ENCODE data around the gene FAS. TPM values are rescaled to one million over a fixed set of nuclear protein-coding genes. Genes with fewer than 3 reads are reported as not detected.

The FAS gene
- total RNA-seq, 4 donors from 2014 or later, result 15.0 to 27.5 (median 19.6) TPM

GRCh38 chr10:88962336-88962735 lies 28.3 kb upstream of the FAS start:
- no peaks in the 10 kb centered on the region for H3K9me3 ChIP-seq
- TF ChIP-seq POLR2A (IDR thresholded peaks at IDR 0.05) (no peak), EP300 (IDR thresholded peaks at IDR 0.05) (no peak), POLR2AphosphoS5 (IDR thresholded peaks at IDR 0.05) (no peak)
- TF ChIP-seq, protein P1, sequence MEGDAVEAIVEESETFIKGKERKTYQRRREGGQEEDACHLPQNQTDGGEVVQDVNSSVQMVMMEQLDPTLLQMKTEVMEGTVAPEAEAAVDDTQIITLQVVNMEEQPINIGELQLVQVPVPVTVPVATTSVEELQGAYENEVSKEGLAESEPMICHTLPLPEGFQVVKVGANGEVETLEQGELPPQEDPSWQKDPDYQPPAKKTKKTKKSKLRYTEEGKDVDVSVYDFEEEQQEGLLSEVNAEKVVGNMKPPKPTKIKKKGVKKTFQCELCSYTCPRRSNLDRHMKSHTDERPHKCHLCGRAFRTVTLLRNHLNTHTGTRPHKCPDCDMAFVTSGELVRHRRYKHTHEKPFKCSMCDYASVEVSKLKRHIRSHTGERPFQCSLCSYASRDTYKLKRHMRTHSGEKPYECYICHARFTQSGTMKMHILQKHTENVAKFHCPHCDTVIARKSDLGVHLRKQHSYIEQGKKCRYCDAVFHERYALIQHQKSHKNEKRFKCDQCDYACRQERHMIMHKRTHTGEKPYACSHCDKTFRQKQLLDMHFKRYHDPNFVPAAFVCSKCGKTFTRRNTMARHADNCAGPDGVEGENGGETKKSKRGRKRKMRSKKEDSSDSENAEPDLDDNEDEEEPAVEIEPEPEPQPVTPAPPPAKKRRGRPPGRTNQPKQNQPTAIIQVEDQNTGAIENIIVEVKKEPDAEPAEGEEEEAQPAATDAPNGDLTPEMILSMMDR (IDR thresholded peaks at IDR 0.05), result no peak
- H3K4me3 ChIP-seq, result no peak overlapping the region
- H3K27me3 ChIP-seq, result no peaks in the 10 kb centered on the region
- 40 to 60% methylated on average over 2 of the region's 2 CpGs for WGBS, 2 donors (ENCODE audit: low coverage in 1 of 2)
- no peak for ATAC-seq
- H3K4me1 ChIP-seq, result peaks cover 0 to 29% (median 5%) of the 10 kb centered on the region in 3 donors
- H3K27ac ChIP-seq, result no peak overlapping the region
- no peaks in the 10 kb centered on the region for H3K36me3 ChIP-seq

GRCh38 chr10:88963318-88963717 lies 27.3 kb upstream of the FAS start:
- Histone ChIP-seq H3K27ac (no peak overlapping the region), H3K9me3 (no peaks in the 10 kb centered on the region), H3K4me3 (no peak overlapping the region), H3K27me3 (no peaks in the 10 kb centered on the region), H3K36me3 (no peaks in the 10 kb centered on the region), H3K4me1 (peaks cover 0 to 39% (median 5%) of the 10 kb centered on the region in 3 donors)
- no peak for ATAC-seq
- 88 to 92% methylated on average over 1 to 2 of the region's 2 CpGs for WGBS, 2 donors (ENCODE audit: low coverage in 1 of 2)
- TF ChIP-seq EP300 (IDR thresholded peaks at IDR 0.05) (no peak), POLR2A (IDR thresholded peaks at IDR 0.05) (no peak)
- TF ChIP-seq, protein P1 (IDR thresholded peaks at IDR 0.05), result no peak

DNA sequence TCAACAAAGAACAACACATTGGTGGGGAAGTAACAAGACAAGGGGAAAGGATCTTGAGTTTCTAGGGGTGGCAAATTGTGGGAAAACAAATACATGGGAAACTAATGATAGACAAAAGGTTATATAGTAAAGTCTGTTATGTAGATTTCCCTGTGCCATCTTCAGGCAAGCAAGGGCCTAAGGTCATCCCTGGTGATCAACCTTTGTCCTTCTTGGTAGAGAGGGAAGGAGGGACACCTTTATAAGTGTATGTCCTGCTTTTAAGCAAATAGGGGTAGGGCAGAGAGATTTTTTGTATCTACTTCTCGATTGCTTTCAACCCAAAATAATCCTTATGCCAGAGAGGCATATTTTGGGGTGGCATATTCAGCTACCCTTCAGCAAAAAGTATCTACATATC lies 26.2 kb upstream of the FAS start:
- ATAC-seq, result no peak
- no peak overlapping the region for H3K4me3 ChIP-seq
- H3K9me3 ChIP-seq, result no peaks in the 10 kb centered on the region
- peaks cover 0 to 49% (median 5%) of the 10 kb centered on the region in 3 donors for H3K4me1 ChIP-seq
- 92 to 100% methylated on average over 1 of the region's 1 CpG for WGBS, 2 donors (ENCODE audit: low coverage in 1 of 2)
- H3K36me3 ChIP-seq, result no peaks in the 10 kb centered on the region
- TF ChIP-seq POLR2AphosphoS5 (IDR thresholded peaks at IDR 0.05) (no peak), EP300 (IDR thresholded peaks at IDR 0.05) (no peak), POLR2A (IDR thresholded peaks at IDR 0.05) (no peak)
- TF ChIP-seq, protein P1 (IDR thresholded peaks at IDR 0.05), result no peak
- H3K27ac ChIP-seq, result no peak overlapping the region
- no peaks in the 10 kb centered on the region for H3K27me3 ChIP-seq

DNA sequence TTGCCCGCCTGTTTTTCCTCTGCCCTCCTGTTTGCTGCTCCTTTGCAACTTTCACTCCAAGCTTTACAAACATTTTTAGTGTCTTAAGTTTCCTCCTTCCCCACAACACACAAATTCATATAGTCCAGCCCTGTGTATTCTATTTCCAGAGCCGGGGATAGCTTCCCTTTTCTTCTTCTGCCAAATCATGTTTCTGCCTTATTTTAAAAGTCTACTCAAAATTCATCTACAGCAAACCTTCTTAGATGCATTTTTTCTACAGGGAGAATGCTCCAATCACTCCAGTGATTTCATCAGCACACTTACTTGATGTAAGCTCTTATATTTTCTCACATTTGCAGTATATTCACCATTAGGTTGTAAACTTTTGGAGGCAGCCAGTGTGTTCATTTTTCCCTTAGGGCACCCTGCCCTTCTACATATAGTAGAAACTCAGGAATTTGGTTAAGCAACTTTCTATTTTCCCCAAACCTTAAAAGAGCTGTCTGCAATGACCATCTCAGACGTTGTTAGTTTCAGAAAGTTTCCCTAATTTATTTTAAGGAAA lies 25.7 kb upstream of the FAS start:
- TF ChIP-seq POLR2A (IDR thresholded peaks at IDR 0.05), result no peak
- TF ChIP-seq POLR2AphosphoS5 (IDR thresholded peaks at IDR 0.05), result no peak
- Histone ChIP-seq H3K36me3 (no peaks in the 10 kb centered on the region), H3K4me3 (no peak overlapping the region), H3K27ac (peak overlapping the region in 3 of 4 donors; percentile 12 to 68 (median 15)), H3K4me1 (peaks cover 0 to 49% (median 5%) of the 10 kb centered on the region in 3 donors), H3K27me3 (no peaks in the 10 kb centered on the region), H3K9me3 (no peaks in the 10 kb centered on the region)
- no peak for ATAC-seq
- WGBS, 2 donors (ENCODE audit: low coverage in 1 of 2), result 37 to 61% methylated on average over 3 of the region's 3 CpGs

GRCh38 chr10:88966797-88967196 lies 23.8 kb upstream of the FAS start:
- Histone ChIP-seq H3K27ac (peak overlapping the region; percentile 68 to 76 (median 72)), H3K27me3 (no peaks in the 10 kb centered on the region), H3K9me3 (no peaks in the 10 kb centered on the region), H3K36me3 (no peaks in the 10 kb centered on the region), H3K4me1 (peaks cover 0 to 67% (median 5%) of the 10 kb centered on the region in 3 donors), H3K4me3 (no peak overlapping the region)
- TF ChIP-seq POLR2AphosphoS5 (IDR thresholded peaks at IDR 0.05) (peak; percentile 13), POLR2A (IDR thresholded peaks at IDR 0.05) (no peak)
- WGBS, 2 donors (ENCODE audit: low coverage in 1 of 2), result 13 to 26% methylated on average over 3 of the region's 3 CpGs
- ATAC-seq, result no peak

GRCh38 chr10:88968391-88968790 lies 22.2 kb upstream of the FAS start:
- H3K4me1 ChIP-seq, result peaks cover 0 to 82% (median 5%) of the 10 kb centered on the region in 3 donors
- H3K9me3 ChIP-seq, result no peaks in the 10 kb centered on the region
- TF ChIP-seq POLR2A (IDR thresholded peaks at IDR 0.05), result no peak
- TF ChIP-seq POLR2AphosphoS5 (IDR thresholded peaks at IDR 0.05), result no peak
- TF ChIP-seq, protein P1 (IDR thresholded peaks at IDR 0.05), result no peak
- no peak for TF ChIP-seq EP300 (IDR thresholded peaks at IDR 0.05)
- H3K36me3 ChIP-seq, result no peaks in the 10 kb centered on the region
- H3K4me3 ChIP-seq, result no peak overlapping the region
- no peak for ATAC-seq
- H3K27me3 ChIP-seq, result no peaks in the 10 kb centered on the region
- H3K27ac ChIP-seq, result peak overlapping the region; percentile 68 to 81 (median 75)
- 10 to 35% methylated on average over 2 of the region's 2 CpGs for WGBS, 2 donors (ENCODE audit: low coverage in 1 of 2)
